Upper lobe of right lung (tissue), 1 donor: ENCODE results near the gene SCARF2. TPM values are rescaled to one million over a fixed set of nuclear protein-coding genes. Genes with fewer than 3 reads are reported as not detected.

Experiments
- ATAC-seq: fragments of 200-7000 bp; cut with Tn5 transposase; one replicate; pipeline ENCODE4 v1.9.1; 2020; ENCODE audit warnings: mild to moderate bottlenecking, moderate library complexity
- DNase-seq: peaks from one replicate; pipeline ENCODE4 v3.0.0-alpha.2; 2020
- H3K27ac ChIP-seq: fragments of 200-600 bp; one replicate; pipeline ENCODE4 v1.8.0; 2022
- H3K27me3 ChIP-seq: fragments of 200-600 bp; one replicate; pipeline ENCODE4 v1.8.0; 2022; ENCODE audit warnings: mild to moderate bottlenecking
- H3K36me3 ChIP-seq: fragments of 200-600 bp; one replicate; pipeline ENCODE4 v1.8.0; 2022
- H3K4me1 ChIP-seq: fragments of 200-600 bp; one replicate; pipeline ENCODE4 v1.8.0; 2022
- H3K4me3 ChIP-seq: fragments of 200-600 bp; one replicate; pipeline ENCODE4 v1.8.0; 2022; ENCODE audit warnings: mild to moderate bottlenecking
- H3K9me3 ChIP-seq: fragments of 200-600 bp; one replicate; pipeline ENCODE4 v1.8.0; 2022
- intact Hi-C: fragments of 100-400 bp; cut with DNase I; formaldehyde crosslinking; loops from one replicate; pipeline ENCODE4 v1.11.0; 2022
- total RNA-seq: library from RNA; stranded (reverse); fragmentation: NEBNext Ultra II Directional; extraction: Animal tissue kit (Norgen Biotek cat#: 25700); gene quantifications from one replicate; pipeline ENCODE4 v1.2.1, GENCODE V29; 2021
- TF ChIP-seq, protein P1 (sequence below): fragments of 200-600 bp; IDR thresholded peaks from one replicate; pipeline ENCODE4 v1.8.0; 2022; ENCODE audit warnings: antibody characterized with exemption
- donor health status: DM: no; HTN: yes; CAD: no; lungs with severe emphysema.

SCARF2 gene
- total RNA-seq, 1 donor from 2014 or later = 24.0 TPM

DNA sequence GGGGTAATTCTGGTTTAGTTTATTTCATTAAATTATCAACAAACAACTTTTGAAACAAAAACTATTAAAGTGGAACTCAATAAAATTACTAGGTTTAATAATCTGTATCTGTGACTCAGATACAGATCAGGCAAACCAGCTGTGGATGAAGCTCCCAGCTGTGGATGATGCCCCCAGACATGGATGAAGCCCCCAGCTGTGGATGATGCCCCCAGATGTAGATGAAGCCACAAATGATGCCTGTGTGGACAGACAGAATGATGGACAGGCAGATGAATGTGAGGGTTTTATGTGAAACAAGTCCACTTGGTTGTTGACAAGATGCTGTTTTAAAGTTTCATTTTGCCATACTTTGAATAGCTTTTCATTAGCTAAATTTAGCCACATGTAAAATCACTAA, 49.4 kb downstream of the SCARF2 start:
- no peak for DNase-seq
- no peaks in the 10 kb centered on the region for H3K9me3 ChIP-seq
- intact Hi-C loops = no loop called here

DNA sequence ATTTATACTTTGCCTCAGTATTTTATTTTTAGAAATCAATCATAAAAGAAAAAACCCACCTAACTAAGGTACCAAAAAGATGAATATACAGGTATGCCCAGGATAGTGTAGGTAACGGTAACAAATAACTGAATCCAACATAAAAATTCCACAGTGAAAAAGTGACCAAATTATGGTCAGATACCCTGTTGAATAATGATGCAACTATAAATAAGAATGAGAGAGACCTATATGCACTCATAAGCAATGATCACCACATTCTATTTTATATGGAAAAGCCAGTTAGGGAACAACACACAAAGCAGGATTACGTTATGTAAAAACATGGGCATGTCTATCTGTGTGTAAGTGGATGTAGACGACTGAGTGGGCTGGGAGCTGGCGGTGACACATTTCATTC, 50.7 kb downstream of the SCARF2 start:
- Histone ChIP-seq H3K9me3 (no peaks in the 10 kb centered on the region), H3K27ac (no peak overlapping the region), H3K36me3 (no peaks in the 10 kb centered on the region), H3K27me3 (peaks cover 10% of the 10 kb centered on the region), H3K4me1 (no peaks in the 10 kb centered on the region), H3K4me3 (no peak overlapping the region)
- no peak for ATAC-seq
- DNase-seq = no peak
- intact Hi-C loops = no loop called here
- TF ChIP-seq, protein P1, sequence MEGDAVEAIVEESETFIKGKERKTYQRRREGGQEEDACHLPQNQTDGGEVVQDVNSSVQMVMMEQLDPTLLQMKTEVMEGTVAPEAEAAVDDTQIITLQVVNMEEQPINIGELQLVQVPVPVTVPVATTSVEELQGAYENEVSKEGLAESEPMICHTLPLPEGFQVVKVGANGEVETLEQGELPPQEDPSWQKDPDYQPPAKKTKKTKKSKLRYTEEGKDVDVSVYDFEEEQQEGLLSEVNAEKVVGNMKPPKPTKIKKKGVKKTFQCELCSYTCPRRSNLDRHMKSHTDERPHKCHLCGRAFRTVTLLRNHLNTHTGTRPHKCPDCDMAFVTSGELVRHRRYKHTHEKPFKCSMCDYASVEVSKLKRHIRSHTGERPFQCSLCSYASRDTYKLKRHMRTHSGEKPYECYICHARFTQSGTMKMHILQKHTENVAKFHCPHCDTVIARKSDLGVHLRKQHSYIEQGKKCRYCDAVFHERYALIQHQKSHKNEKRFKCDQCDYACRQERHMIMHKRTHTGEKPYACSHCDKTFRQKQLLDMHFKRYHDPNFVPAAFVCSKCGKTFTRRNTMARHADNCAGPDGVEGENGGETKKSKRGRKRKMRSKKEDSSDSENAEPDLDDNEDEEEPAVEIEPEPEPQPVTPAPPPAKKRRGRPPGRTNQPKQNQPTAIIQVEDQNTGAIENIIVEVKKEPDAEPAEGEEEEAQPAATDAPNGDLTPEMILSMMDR = no peak

More for the DNA sequence above, 49.4 kb downstream of the SCARF2 start:
- H3K4me1 ChIP-seq = no peaks in the 10 kb centered on the region
- ATAC-seq = no peak
- TF ChIP-seq, protein P1 = no peak
- no peak overlapping the region for H3K4me3 ChIP-seq
- no peaks in the 10 kb centered on the region for H3K36me3 ChIP-seq
- H3K27ac ChIP-seq = no peak overlapping the region
- peaks cover 10% of the 10 kb centered on the region for H3K27me3 ChIP-seq

DNA sequence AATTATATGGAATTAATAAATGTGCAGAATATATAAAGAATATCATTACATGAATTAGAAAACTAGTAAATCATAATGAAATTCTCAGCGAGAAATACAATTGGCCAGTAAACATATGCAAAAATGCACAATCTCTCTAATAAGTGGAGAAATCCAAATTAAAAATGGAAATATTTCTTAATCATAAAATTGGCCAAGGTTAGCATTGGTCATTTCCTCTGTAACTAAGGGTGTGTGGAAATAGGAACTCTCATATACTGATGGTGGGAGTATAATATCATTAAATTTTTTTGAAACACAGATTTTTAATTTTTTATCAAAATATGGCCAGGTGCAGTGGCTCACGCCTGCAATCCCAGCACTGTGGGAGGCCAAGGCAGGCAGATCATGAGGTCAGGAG, 51.3 kb downstream of the SCARF2 start:
- no peaks in the 10 kb centered on the region for H3K9me3 ChIP-seq
- H3K27ac ChIP-seq = no peak overlapping the region
- H3K4me1 ChIP-seq = no peaks in the 10 kb centered on the region
- H3K4me3 ChIP-seq = no peak overlapping the region
- no peak for DNase-seq
- ATAC-seq = no peak
- intact Hi-C loops = no loop called here
- H3K27me3 ChIP-seq = peaks cover 10% of the 10 kb centered on the region
- TF ChIP-seq, protein P1 = no peak
- H3K36me3 ChIP-seq = no peaks in the 10 kb centered on the region

DNA sequence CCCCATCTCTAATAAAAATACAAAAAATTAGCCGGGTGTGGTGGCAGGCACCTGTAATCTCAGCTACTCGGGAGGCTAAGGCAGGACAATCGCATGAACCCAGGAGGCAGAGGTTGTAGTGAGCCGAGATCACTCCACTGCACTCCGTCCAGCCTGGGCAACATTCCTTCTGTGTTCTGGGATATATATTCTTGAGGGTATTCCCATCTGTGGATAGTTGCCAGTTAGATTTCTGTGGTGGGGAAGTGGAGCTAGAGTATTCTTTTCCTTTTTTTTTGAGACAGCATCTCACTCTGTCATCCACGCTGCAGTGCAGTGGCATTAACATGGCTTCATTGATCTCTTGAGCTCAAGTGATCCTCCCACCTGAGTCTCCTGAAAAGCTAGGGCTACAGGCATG, 52.8 kb downstream of the SCARF2 start:
- H3K27me3 ChIP-seq = peaks cover 10% of the 10 kb centered on the region
- H3K27ac ChIP-seq = no peak overlapping the region
- no peaks in the 10 kb centered on the region for H3K4me1 ChIP-seq
- intact Hi-C loops = no loop called here
- DNase-seq (no peak), ATAC-seq (no peak)
- TF ChIP-seq, protein P1 = no peak
- no peaks in the 10 kb centered on the region for H3K9me3 ChIP-seq
- H3K36me3 ChIP-seq = no peaks in the 10 kb centered on the region
- H3K4me3 ChIP-seq = no peak overlapping the region

DNA sequence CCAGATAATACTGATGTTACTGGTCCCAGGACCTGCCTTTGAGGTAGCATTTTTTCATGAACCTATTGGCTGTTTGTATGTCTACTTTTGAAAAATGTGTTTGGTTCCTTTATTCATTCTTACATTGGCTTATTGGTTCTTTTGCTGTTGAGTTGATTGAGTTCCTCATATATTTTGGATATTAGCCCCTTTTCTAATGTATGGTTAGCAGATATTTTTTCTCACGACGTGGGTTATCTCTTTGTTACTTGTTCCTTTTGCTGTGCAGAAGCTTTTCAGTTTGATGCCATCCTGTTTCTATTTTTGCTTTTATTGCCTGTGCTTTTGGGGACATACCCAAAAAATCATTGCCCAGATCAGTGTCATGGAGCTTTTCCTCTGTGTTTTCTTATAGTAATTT, 53.5 kb downstream of the SCARF2 start:
- H3K9me3 ChIP-seq = no peaks in the 10 kb centered on the region
- TF ChIP-seq, protein P1 = no peak
- H3K4me1 ChIP-seq = no peaks in the 10 kb centered on the region
- H3K27me3 ChIP-seq = peaks cover 10% of the 10 kb centered on the region
- DNase-seq (no peak), ATAC-seq (no peak)
- intact Hi-C loops = no loop called here
- H3K4me3 ChIP-seq = no peak overlapping the region
- H3K27ac ChIP-seq = no peak overlapping the region
- H3K36me3 ChIP-seq = no peaks in the 10 kb centered on the region

DNA sequence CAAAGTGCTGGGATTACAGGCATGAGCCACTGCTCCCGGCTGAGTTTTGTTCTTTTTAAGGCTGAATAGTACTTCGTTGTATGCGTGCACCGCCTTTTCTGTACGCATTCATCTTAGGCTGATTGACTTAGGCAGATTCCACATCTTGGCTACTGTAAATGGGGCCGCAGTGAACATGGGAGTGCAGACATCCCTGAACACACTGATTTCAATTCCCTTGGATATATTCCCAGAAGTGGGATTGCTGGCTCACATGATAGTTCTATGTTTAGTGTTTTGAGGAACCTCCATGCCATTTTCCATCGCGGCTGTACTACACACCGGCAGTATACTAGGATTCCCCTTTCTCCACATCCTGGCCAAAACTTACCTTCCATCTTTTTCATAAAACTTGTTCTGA, 54.1 kb downstream of the SCARF2 start:
- no peaks in the 10 kb centered on the region for H3K36me3 ChIP-seq
- H3K9me3 ChIP-seq = no peaks in the 10 kb centered on the region
- TF ChIP-seq, protein P1 = no peak
- peaks cover 10% of the 10 kb centered on the region for H3K27me3 ChIP-seq
- no peak for DNase-seq
- ATAC-seq = no peak
- no peak overlapping the region for H3K27ac ChIP-seq
- intact Hi-C loops = no loop called here
- no peaks in the 10 kb centered on the region for H3K4me1 ChIP-seq
- no peak overlapping the region for H3K4me3 ChIP-seq
